Keratinocyte (primary cell): Measurements from ENCODE around the gene KCNE4. TPM values are rescaled to one million over a fixed set of nuclear protein-coding genes. Genes with fewer than 3 reads are reported as not detected.
A peak's percentile ranks its signal among the peaks of the same experiment; 100 is the strongest.

Experiments
- DNase-seq: peaks from one replicate; pipeline ENCODE4 v3.0.0-alpha.2; 2011; ENCODE audit warnings: low read depth, missing footprints, low spot score
- FAIRE-seq: peaks from 2 replicates; lab custom pipeline; 2011; peaks lifted over from hg19 to GRCh38; lab: Jason Lieb, UNC
- H2AFZ ChIP-seq: 2 replicates; pipeline ENCODE4 v1.6.0; 2012; ENCODE audit warnings: low read length, control low read depth, inconsistent platforms; ENCODE audit not compliant: control insufficient read depth
- H3K27ac ChIP-seq: 2 replicates; pipeline ENCODE4 v1.5.1; 2011; ENCODE audit warnings: low read length; ENCODE audit not compliant: control insufficient read depth, insufficient read depth
- H3K27me3 ChIP-seq: 3 replicates; pipeline ENCODE4 v1.6.0; 2011; ENCODE audit warnings: low read length; ENCODE audit not compliant: control insufficient read depth, insufficient read depth; ENCODE audit errors: extremely low read depth
- H3K36me3 ChIP-seq, 2 experiments: 2 replicates in 1 of 2; 3 replicates in 1 of 2; pipeline ENCODE4 v1.5.1; 2011; ENCODE audit warnings: low read length in 2 of 2, mild to moderate bottlenecking in 1 of 2; ENCODE audit not compliant: control insufficient read depth in 2 of 2, insufficient read depth in 2 of 2; ENCODE audit errors: extremely low read depth in 1 of 2
- H3K4me1 ChIP-seq: 3 replicates; pipeline ENCODE4 v1.5.1; 2011; ENCODE audit warnings: low read length; ENCODE audit not compliant: control insufficient read depth, insufficient read depth; ENCODE audit errors: extremely low read depth
- H3K4me2 ChIP-seq: 3 replicates; pipeline ENCODE4 v1.6.0; 2011; ENCODE audit warnings: low read depth, low read length; ENCODE audit not compliant: control insufficient read depth, insufficient read depth; ENCODE audit errors: extremely low read depth
- H3K4me3 ChIP-seq, 3 experiments: fragments of 200-600 bp in 1 of 3; sonication (generic) in 1 of 3; 2 replicates in 2 of 3; 3 replicates in 1 of 3; pipeline ENCODE4 v1.5.1; 2011 to 2016; ENCODE audit warnings: low read length in 3 of 3, mild to moderate bottlenecking in 3 of 3, control low read depth in 2 of 3, inconsistent platforms in 1 of 3, low read depth in 1 of 3, mixed read lengths in 1 of 3, mixed run types in 1 of 3, moderate library complexity in 1 of 3; ENCODE audit not compliant: control insufficient read depth in 2 of 3, insufficient read depth in 2 of 3; ENCODE audit errors: extremely low read depth in 1 of 3
- H3K79me2 ChIP-seq: 2 replicates; pipeline ENCODE4 v1.6.0; 2012; ENCODE audit warnings: low read length; ENCODE audit not compliant: control insufficient read depth, insufficient read depth
- H3K9ac ChIP-seq: 3 replicates; pipeline ENCODE4 v1.6.0; 2011; ENCODE audit warnings: low read length; ENCODE audit not compliant: control insufficient read depth, insufficient read depth; ENCODE audit errors: extremely low read depth
- H3K9me1 ChIP-seq: 3 replicates; pipeline ENCODE4 v1.6.0; 2011; ENCODE audit warnings: low read length; ENCODE audit not compliant: control insufficient read depth, insufficient read depth; ENCODE audit errors: extremely low read depth
- H3K9me3 ChIP-seq: 2 replicates; pipeline ENCODE4 v1.5.1; 2012; ENCODE audit warnings: low read depth, low read length; ENCODE audit not compliant: control insufficient read depth
- H4K20me1 ChIP-seq: 3 replicates; pipeline ENCODE4 v1.6.0; 2011; ENCODE audit warnings: low read length; ENCODE audit not compliant: control insufficient read depth, insufficient read depth; ENCODE audit errors: extremely low read depth
- CTCF ChIP-seq, 3 experiments: IDR thresholded peaks in 1 of 3; conservative IDR thresholded peaks in 1 of 3; optimal IDR thresholded peaks in 1 of 3; 2 replicates in 2 of 3; 3 replicates in 1 of 3; pipeline versions ENCODE3 to v1.5.1; 2011; ENCODE audit warnings: low read length in 3 of 3, mild to moderate bottlenecking in 3 of 3, moderate library complexity in 2 of 3, control low read depth in 1 of 3, inconsistent platforms in 1 of 3; ENCODE audit not compliant: insufficient read depth in 2 of 3; ENCODE audit errors: extremely low read depth in 1 of 3
- EZH2 ChIP-seq: IDR thresholded peaks from one replicate; pipeline ENCODE4 v1.6.1; 2012; ENCODE audit warnings: inconsistent platforms, mild to moderate bottlenecking, low read length, moderate library complexity
- dilution Hi-C: fragments of 300-500 bp; cut with MboI; formaldehyde crosslinking; loops from one replicate; pipeline ENCODE4 v1.7.0; 2020; ENCODE audit warnings: low sequenced_read_pairs; ENCODE audit not compliant: extremely low pct_ligation_motif_present
- polyA plus RNA-seq, 5 experiments: library from polyadenylated mRNA; depleted of rRNA in 3 of 5; stranded (reverse) in 3 of 5; stranded (forward) in 1 of 5; unstranded in 1 of 5; fragments of >200 nt; gene quantifications; 1 replicate in 1 of 5; 2 replicates in 3 of 5; 3 replicates in 1 of 5; pipeline versions ENCODE4 v1.2.1 to v1.2.3, GENCODE V29; 2011 to 2012; ENCODE audit warnings: missing spikeins in 2 of 5, low read depth in 1 of 5, low replicate concordance in 1 of 5

Gene KCNE4
- polyA plus RNA-seq, 1 donor (not counting 4 experiments of a cell fraction or from before 2014, with no cell fraction given): 0.13 TPM

- no peaks in the 10 kb centered on the region for H3K9me3 ChIP-seq
- FAIRE-seq (peak; percentile 89), DNase-seq (peak; percentile 79)
- H3K4me2 ChIP-seq: peak overlapping the region; percentile 1
- H2AFZ ChIP-seq: no peak overlapping the region
- H3K4me1 ChIP-seq: peaks cover 20% of the 10 kb centered on the region
- dilution Hi-C loops: no loop called here
- H3K27me3 ChIP-seq: no peaks in the 10 kb centered on the region
- H3K9ac ChIP-seq: peak overlapping the region; percentile 36
- H4K20me1 ChIP-seq: no peaks in the 10 kb centered on the region
- no peaks in the 10 kb centered on the region for H3K36me3 ChIP-seq
- TF ChIP-seq EZH2 (no peak), CTCF (optimal IDR thresholded peaks at IDR 0.05 in 1 of 3, IDR thresholded peaks at IDR 0.05 in 1 of 3, conservative IDR thresholded peaks at IDR 0.05 in 1 of 3; ENCODE audit: extremely low read depth in 1 of 3, insufficient read depth in 2 of 3, low read length in 3 of 3) (no peak)
- H3K79me2 ChIP-seq: no peaks in the 10 kb centered on the region
- H3K4me3 ChIP-seq: no peak overlapping the region
- peak overlapping the region; percentile 83 for H3K27ac ChIP-seq
- H3K9me1 ChIP-seq: no peaks in the 10 kb centered on the region
Observed at GRCh38 chr2:223042704-223043118, 9.3 kb upstream of the KCNE4 start.

- H2AFZ ChIP-seq: no peak overlapping the region
- FAIRE-seq: no peak
Observed at GRCh38 chr2:223043164-223043941, 8.6 kb upstream of the KCNE4 start.

More at GRCh38 chr2:223043164-223043941, 8.6 kb upstream of the KCNE4 start:
- H3K4me3 ChIP-seq: no peak overlapping the region
- H3K27ac ChIP-seq: peak overlapping the region; percentile 83
- no peak overlapping the region for H3K4me2 ChIP-seq
- H3K9ac ChIP-seq: no peak overlapping the region
- peaks cover 20% of the 10 kb centered on the region for H3K4me1 ChIP-seq
- no peaks in the 10 kb centered on the region for H3K9me1 ChIP-seq
- no peaks in the 10 kb centered on the region for H3K36me3 ChIP-seq
- no peaks in the 10 kb centered on the region for H3K79me2 ChIP-seq
- H3K9me3 ChIP-seq: no peaks in the 10 kb centered on the region
- H3K27me3 ChIP-seq: no peaks in the 10 kb centered on the region
- no peak for DNase-seq
- H4K20me1 ChIP-seq: no peaks in the 10 kb centered on the region
- dilution Hi-C loops: no loop called here
- TF ChIP-seq EZH2 (no peak), CTCF (optimal IDR thresholded peaks at IDR 0.05 in 1 of 3, IDR thresholded peaks at IDR 0.05 in 1 of 3, conservative IDR thresholded peaks at IDR 0.05 in 1 of 3; ENCODE audit: extremely low read depth in 1 of 3, insufficient read depth in 2 of 3, low read length in 3 of 3) (no peak)
